Esophagus (tissue), 2 donors: Measurements from ENCODE around the gene ANKRD18B. TPM values are rescaled to one million over a fixed set of nuclear protein-coding genes. Genes with fewer than 3 reads are reported as not detected.

Source experiments
- H3K27ac ChIP-seq, 2 donors: one replicate each; pipeline ENCODE4 v1.5.1; 2013; ENCODE audit warnings: low read depth in 2 of 2, mild to moderate bottlenecking in 2 of 2, inconsistent platforms in 1 of 2, low read length in 1 of 2, moderate library complexity in 1 of 2
- H3K27me3 ChIP-seq, 2 donors: one replicate each; pipeline ENCODE4 v1.6.1; 2013; ENCODE audit warnings: low read length in 2 of 2, control low read depth in 1 of 2, mild to moderate bottlenecking in 1 of 2; ENCODE audit not compliant: insufficient read depth in 2 of 2, control insufficient read depth in 1 of 2
- H3K36me3 ChIP-seq, 2 donors: one replicate each; pipeline ENCODE4 v1.6.1; 2013; ENCODE audit warnings: low read length in 1 of 2; ENCODE audit not compliant: control insufficient read depth in 2 of 2, insufficient read depth in 2 of 2
- H3K4me1 ChIP-seq, 2 donors: one replicate each; pipeline ENCODE4 v1.6.1; 2013; ENCODE audit warnings: low read length in 1 of 2; ENCODE audit not compliant: control insufficient read depth in 2 of 2, insufficient read depth in 2 of 2
- H3K4me3 ChIP-seq, 2 donors: one replicate each; pipeline ENCODE4 v1.5.1; 2013; ENCODE audit warnings: low read length in 2 of 2, mild to moderate bottlenecking in 2 of 2, low read depth in 1 of 2, moderate library complexity in 1 of 2
- H3K9me3 ChIP-seq, 2 donors: one replicate each; pipeline ENCODE4 v1.6.1; 2013; ENCODE audit warnings: mild to moderate bottlenecking in 2 of 2, low read depth in 1 of 2, low read length in 1 of 2, moderate library complexity in 1 of 2; ENCODE audit not compliant: control insufficient read depth in 2 of 2, insufficient read depth in 1 of 2
- WGBS, 2 donors: extraction: QIAGEN DNeasy Blood & Tissue Kit; methylation state at CpG; one replicate each; pipeline ENCODE4 v1.1.7; 2013; 5-methylcytosine and 5-hydroxymethylcytosine counted together
- polyA plus RNA-seq, 2 donors: library from polyadenylated mRNA; stranded (reverse); fragments of 200-250 nt; gene quantifications; one replicate each; pipeline ENCODE4 v1.2.3, GENCODE V29; 2013
- donor health status: healthy with polysubstance abuse.
- donor health status: Bipolar disorder and iron deficiency.

ANKRD18B gene
- polyA plus RNA-seq, 2 donors: 1.6 to 7.2 TPM

DNA sequence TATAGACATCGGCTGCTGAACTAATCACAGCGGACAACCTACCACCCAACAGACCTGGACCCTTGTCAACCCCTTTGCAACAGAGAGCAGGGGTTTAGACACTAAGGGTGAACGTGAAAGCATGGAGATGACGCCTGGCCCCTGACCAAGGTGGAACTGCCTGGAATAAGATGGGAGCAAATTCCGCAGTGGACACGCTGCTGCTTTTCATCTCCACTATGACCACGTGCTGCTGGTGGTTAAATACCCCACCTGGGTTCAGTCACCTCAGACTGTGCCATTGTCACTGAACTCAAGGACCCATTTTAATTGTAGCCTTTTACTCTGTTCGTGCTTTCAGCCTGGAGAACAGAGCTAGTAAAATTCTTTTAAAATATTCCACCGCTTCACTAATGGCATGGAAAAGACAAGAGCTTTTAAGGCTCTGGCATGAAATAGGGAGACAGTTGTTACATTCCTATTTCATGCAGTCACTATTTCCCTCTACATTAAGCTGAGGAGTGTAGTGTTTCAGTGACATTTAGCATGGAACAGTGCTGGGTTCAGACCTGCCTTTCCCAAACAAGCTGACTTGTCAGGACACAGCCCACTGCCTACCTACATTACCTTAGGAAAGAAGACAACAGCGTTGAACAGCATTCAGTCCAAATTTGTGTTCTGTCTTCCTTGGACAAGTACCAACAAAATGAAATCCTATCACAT is 96.8 kb downstream of the ANKRD18B start:
- peak overlapping the region; percentile 75 to 84 for H3K27ac ChIP-seq
- H3K4me3 ChIP-seq: no peak overlapping the region
- H3K4me1 ChIP-seq: peaks cover 0 to 3% of the 10 kb centered on the region in 2 donors
- no peaks in the 10 kb centered on the region for H3K27me3 ChIP-seq
- H3K9me3 ChIP-seq: no peaks in the 10 kb centered on the region
- no peaks in the 10 kb centered on the region for H3K36me3 ChIP-seq
- 47 to 54% methylated on average over 10 of the region's 10 CpGs for WGBS, 2 donors

Other genes starting within 250 kb of the ANKRD18B start
- gene NFX1, start 233.7 kb upstream of the ANKRD18B start, polyA plus RNA-seq: 10 to 100 TPM; 13.0 to 17.2 TPM
- gene AQP7, start 121.7 kb upstream of the ANKRD18B start, polyA plus RNA-seq: 1 to 10 TPM in 1 of 2 donors, under 1 TPM in 1; 0.54 to 2.6 TPM
- gene AQP3, start 76.7 kb upstream of the ANKRD18B start, polyA plus RNA-seq: 1,000 to 10,000 TPM in 1 of 2 donors, 100 to 1,000 TPM in 1; 933 to 1,009 TPM
- 10 to 100 TPM; 25.2 to 29.2 TPM for gene NOL6, start 50.3 kb upstream of the ANKRD18B start, polyA plus RNA-seq